Upper lobe of right lung (tissue), 1 donor: ENCODE data around the gene NKX2-1. TPM values are rescaled to one million over a fixed set of nuclear protein-coding genes. Genes with fewer than 3 reads are reported as not detected.

Source experiments
- ATAC-seq: fragments of 200-7000 bp; cut with Tn5 transposase; one replicate; pipeline ENCODE4 v1.9.1; 2020; ENCODE audit warnings: mild to moderate bottlenecking, moderate library complexity
- DNase-seq: peaks from one replicate; pipeline ENCODE4 v3.0.0-alpha.2; 2020
- H3K27ac ChIP-seq: fragments of 200-600 bp; one replicate; pipeline ENCODE4 v1.8.0; 2022
- H3K27me3 ChIP-seq: fragments of 200-600 bp; one replicate; pipeline ENCODE4 v1.8.0; 2022; ENCODE audit warnings: mild to moderate bottlenecking
- H3K36me3 ChIP-seq: fragments of 200-600 bp; one replicate; pipeline ENCODE4 v1.8.0; 2022
- H3K4me1 ChIP-seq: fragments of 200-600 bp; one replicate; pipeline ENCODE4 v1.8.0; 2022
- H3K4me3 ChIP-seq: fragments of 200-600 bp; one replicate; pipeline ENCODE4 v1.8.0; 2022; ENCODE audit warnings: mild to moderate bottlenecking
- H3K9me3 ChIP-seq: fragments of 200-600 bp; one replicate; pipeline ENCODE4 v1.8.0; 2022
- intact Hi-C: fragments of 100-400 bp; cut with DNase I; formaldehyde crosslinking; loops from one replicate; pipeline ENCODE4 v1.11.0; 2022
- total RNA-seq: library from RNA; stranded (reverse); fragmentation: NEBNext Ultra II Directional; extraction: Animal tissue kit (Norgen Biotek cat#: 25700); gene quantifications from one replicate; pipeline ENCODE4 v1.2.1, GENCODE V29; 2021
- TF ChIP-seq, protein P1 (sequence below): fragments of 200-600 bp; IDR thresholded peaks from one replicate; pipeline ENCODE4 v1.8.0; 2022; ENCODE audit warnings: antibody characterized with exemption
- donor health status: DM: no; HTN: yes; CAD: no; lungs with severe emphysema.

Gene NKX2-1
- total RNA-seq, 1 donor from 2014 or later, result 177 TPM

DNA sequence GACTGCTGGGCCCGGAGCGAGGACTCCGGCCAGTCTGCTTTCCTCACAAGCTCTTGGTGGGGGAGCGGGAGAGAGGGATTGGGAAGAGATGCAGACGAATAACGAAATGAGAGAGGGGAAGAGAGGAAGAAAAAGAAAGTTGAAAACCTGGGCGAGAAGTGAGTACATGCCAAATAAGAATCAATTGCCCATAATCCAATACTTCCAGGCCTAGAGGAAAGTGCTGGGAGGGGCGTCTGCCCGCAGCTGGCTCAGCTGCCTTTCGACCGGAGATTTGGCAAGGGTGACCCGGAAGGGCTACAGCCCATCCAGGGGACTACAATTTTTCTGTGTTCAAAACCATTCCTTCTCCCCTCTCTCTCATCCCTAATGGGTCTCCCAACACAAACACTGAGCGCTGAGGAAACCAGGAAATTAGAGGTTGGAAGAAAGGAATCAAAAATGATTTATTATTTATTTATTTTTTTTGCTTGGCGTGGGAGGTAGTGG, 4.9 kb downstream of the NKX2-1 start:
- intact Hi-C loops, result no loop called here
- Histone ChIP-seq H3K27ac (peak overlapping the region; percentile 91), H3K4me1 (peaks cover 2% of the 10 kb centered on the region), H3K36me3 (no peaks in the 10 kb centered on the region), H3K9me3 (no peaks in the 10 kb centered on the region), H3K4me3 (peak overlapping the region; percentile 52), H3K27me3 (peaks cover 95% of the 10 kb centered on the region)
- TF ChIP-seq, protein P1, sequence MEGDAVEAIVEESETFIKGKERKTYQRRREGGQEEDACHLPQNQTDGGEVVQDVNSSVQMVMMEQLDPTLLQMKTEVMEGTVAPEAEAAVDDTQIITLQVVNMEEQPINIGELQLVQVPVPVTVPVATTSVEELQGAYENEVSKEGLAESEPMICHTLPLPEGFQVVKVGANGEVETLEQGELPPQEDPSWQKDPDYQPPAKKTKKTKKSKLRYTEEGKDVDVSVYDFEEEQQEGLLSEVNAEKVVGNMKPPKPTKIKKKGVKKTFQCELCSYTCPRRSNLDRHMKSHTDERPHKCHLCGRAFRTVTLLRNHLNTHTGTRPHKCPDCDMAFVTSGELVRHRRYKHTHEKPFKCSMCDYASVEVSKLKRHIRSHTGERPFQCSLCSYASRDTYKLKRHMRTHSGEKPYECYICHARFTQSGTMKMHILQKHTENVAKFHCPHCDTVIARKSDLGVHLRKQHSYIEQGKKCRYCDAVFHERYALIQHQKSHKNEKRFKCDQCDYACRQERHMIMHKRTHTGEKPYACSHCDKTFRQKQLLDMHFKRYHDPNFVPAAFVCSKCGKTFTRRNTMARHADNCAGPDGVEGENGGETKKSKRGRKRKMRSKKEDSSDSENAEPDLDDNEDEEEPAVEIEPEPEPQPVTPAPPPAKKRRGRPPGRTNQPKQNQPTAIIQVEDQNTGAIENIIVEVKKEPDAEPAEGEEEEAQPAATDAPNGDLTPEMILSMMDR, result no peak
- DNase-seq, result no peak
- no peak for ATAC-seq

DNA sequence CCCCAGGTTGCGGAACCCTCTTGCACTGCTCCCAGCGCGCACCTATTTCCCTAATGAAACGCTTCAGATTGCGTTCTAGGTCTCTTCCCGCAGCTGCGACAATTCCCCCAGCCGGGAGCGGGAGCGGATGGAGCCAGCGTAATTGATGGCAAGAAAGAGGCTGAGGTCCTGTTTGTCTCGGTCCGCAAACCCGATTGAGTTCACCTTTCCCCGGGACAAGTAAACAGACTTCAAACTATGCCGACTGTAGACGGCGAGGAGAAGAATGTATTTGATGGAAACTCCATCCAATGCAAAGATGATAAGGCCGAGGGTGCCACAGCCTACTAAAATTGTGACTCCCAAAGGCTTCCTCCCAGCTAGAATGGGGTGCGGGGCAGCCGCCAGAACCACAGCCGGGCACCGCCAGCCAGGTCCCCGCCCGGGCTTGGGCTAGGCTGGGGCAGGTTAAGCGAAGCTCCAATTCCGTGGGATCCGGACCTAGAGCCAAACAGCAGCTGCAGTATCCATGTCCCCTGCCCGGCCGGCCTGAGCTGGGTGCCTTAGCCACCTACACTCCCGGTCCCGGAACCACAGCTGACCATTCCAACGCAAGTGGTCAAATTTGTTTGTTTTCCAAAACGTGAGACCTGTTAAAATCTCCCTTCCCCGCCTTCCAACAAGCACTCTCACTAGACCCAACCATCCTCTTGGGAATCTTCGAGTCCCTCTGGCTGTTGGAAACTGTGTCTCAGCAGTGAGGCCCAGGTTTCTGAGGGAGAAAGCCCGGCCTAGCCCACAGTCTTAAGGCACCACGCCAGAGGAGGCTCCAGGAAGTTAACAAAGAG, 5.5 kb downstream of the NKX2-1 start:
- no peaks in the 10 kb centered on the region for H3K9me3 ChIP-seq
- no peaks in the 10 kb centered on the region for H3K4me1 ChIP-seq
- H3K36me3 ChIP-seq, result no peaks in the 10 kb centered on the region
- TF ChIP-seq, protein P1, result no peak
- H3K4me3 ChIP-seq, result peak overlapping the region; percentile 52
- H3K27ac ChIP-seq, result peak overlapping the region; percentile 91
- H3K27me3 ChIP-seq, result peaks cover 97% of the 10 kb centered on the region
- DNase-seq (peak; percentile 75), ATAC-seq (peak; percentile 2)
- intact Hi-C loops, result no loop called here

DNA sequence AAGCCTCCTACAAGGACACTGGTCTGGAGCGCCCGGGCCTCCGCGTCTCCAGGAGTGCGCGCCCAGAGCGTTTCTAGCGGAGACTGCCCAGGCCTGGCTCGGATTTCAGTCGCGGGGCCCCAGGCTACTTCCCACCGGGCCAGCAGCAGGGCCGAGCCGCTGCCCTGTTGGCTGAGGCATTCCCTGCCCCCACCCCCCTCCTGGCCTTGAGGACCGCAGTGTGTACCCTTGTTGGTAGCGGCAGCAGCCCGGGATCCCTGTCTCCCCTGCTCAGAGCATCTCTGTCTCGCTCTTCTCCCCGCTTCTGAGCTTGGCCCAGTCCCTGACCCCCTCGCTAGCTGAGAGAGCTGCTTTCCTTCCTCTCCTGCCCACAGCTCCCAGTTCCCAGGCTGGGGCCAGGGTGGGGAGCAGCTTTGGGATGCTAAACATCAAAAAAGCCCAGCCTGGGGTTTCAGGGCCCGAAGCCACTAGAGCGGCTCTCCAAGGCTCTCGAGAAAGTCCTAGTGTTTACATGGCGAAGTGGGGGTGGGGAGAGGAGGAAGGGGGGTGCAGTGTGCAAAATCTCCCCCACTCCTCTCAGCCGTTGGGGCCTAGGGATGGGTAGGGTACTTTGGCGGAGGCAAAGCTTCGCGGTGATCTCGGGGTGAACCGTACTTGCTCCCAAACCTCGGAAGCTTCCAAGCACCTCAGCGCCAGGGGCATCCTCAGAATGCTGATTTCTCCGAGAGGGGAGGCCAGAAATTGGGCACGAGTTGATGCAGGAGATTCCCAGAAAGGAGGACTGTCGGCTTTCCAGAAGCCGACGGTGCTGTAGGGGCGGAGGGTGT, 6.4 kb downstream of the NKX2-1 start:
- Histone ChIP-seq H3K4me1 (no peaks in the 10 kb centered on the region), H3K4me3 (peak overlapping the region; percentile 52), H3K36me3 (no peaks in the 10 kb centered on the region), H3K9me3 (no peaks in the 10 kb centered on the region), H3K27me3 (peaks cover 97% of the 10 kb centered on the region), H3K27ac (peak overlapping the region; percentile 91)
- peak; percentile 87 for DNase-seq
- ATAC-seq, result peak; percentile 68
- intact Hi-C loops, result no loop called here
- TF ChIP-seq, protein P1, result no peak

DNA sequence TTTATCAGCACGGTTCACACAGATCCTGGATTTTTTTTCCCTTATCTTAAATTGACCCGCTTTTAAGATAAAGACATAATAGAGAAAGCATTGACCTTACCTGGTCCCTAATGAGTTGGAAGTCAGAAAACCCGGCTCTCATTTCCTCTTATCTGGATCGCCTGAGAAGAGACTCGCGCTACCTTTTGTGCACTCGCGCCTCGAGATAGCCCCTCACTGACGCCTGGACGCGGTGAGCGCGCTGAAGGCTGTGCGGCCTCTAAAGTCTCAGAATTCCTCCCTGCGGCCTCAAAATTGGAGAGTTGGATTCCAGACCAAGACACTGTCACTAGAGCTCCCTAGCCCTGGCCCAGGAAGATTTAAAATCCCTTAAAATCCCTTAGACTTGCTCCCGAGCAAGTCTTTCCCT, 7.0 kb downstream of the NKX2-1 start:
- DNase-seq (no peak), ATAC-seq (no peak)
- intact Hi-C loops, result no loop called here
- H3K36me3 ChIP-seq, result no peaks in the 10 kb centered on the region
- peak overlapping the region; percentile 52 for H3K4me3 ChIP-seq
- peaks cover 96% of the 10 kb centered on the region for H3K27me3 ChIP-seq
- TF ChIP-seq, protein P1, result no peak
- no peaks in the 10 kb centered on the region for H3K9me3 ChIP-seq
- peak overlapping the region; percentile 91 for H3K27ac ChIP-seq
- H3K4me1 ChIP-seq, result no peaks in the 10 kb centered on the region

DNA sequence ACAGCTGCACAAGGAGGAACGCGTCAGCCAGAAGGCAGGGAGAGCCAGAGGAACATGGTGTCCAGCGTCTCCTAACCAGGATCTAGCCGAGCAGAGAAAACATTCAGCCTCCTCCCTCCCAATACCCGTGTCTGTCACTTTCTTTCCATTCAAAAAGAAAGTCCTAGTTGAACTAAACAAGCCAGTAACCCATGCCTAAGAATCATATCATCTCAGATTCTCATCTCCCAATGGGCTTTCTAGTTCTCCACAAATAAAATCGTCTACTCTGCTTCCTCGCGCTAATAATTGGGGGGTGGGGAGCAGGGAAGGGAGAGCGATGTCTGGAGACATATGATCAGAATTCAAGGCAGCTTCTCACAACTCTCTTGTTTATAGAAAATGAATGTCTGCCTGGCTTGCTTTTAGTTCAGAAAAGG, 7.4 kb downstream of the NKX2-1 start:
- Histone ChIP-seq H3K27ac (peak overlapping the region; percentile 91), H3K4me3 (peak overlapping the region; percentile 52), H3K9me3 (no peaks in the 10 kb centered on the region), H3K36me3 (no peaks in the 10 kb centered on the region), H3K27me3 (peaks cover 96% of the 10 kb centered on the region), H3K4me1 (no peaks in the 10 kb centered on the region)
- ATAC-seq, result no peak
- intact Hi-C loops, result no loop called here
- TF ChIP-seq, protein P1, result no peak
- no peak for DNase-seq
